K562 (cell line): ENCODE measurements around the gene COLQ. TPM values are rescaled to one million over a fixed set of nuclear protein-coding genes. Genes with fewer than 3 reads are reported as not detected.

Experiments
- ATAC-seq: fragments of 200-7000 bp; cut with Tn5 transposase; 3 replicates; pipeline ENCODE4 v1.9.1; 2020; ENCODE audit warnings: moderate library complexity
- BruUV-seq: library from RNA; stranded (reverse); fragments of 400-500 nt; replicated peaks from 2 replicates; lab custom pipeline; 2021; lab: Mats Ljungman, UMichigan
- CTCF ChIA-PET: fragments of 300-600 bp; formaldehyde crosslinking; extraction: SDS; loops from one replicate; lab custom pipeline; 2021; ENCODE audit warnings: low intra/inter-chr PET ratio; lab: Yijun Ruan, JAX
- POLR2A ChIA-PET: fragments of 300-600, 350-650 bp; sonication (Branson Sonifier 250); formaldehyde crosslinking; extraction: SDS; loops from one replicate; lab custom pipeline; 2021; ENCODE audit warnings: antibody characterized with exemption, inconsistent platforms; lab: Yijun Ruan, JAX
- DNase-seq, 4 experiments: peaks; one replicate each; pipeline versions ENCODE4 v3.0.0 to v3.0.0-alpha.2; 2011 to 2018; ENCODE audit warnings: low spot score in 3 of 4, mixed read lengths in 3 of 4; ENCODE audit errors: extremely low read depth in 1 of 4
- FAIRE-seq: peaks from 2 replicates; lab custom pipeline; 2011; peaks lifted over from hg19 to GRCh38; lab: Jason Lieb, UNC
- H2AFZ ChIP-seq: 2 replicates; pipeline ENCODE4 v1.6.0; 2011; ENCODE audit warnings: low read depth, low read length, control low read depth, inconsistent platforms
- H3K27ac ChIP-seq: fragments of 200-600 bp; 3 replicates; pipeline ENCODE4 v1.8.0; 2011; ENCODE audit warnings: low read depth, mild to moderate bottlenecking, control low read depth, inconsistent platforms, low read length, moderate library complexity, mixed read lengths; ENCODE audit errors: extremely low read depth
- H3K27me3 ChIP-seq, 2 experiments: fragments of 300-600 bp in 1 of 2; 2 replicates in 1 of 2; 3 replicates in 1 of 2; pipeline versions ENCODE4 v1.6.0 to v1.8.0; 2011; ENCODE audit warnings: inconsistent platforms in 2 of 2, low read length in 2 of 2, mild to moderate bottlenecking in 1 of 2, mixed read lengths in 1 of 2, moderate library complexity in 1 of 2; ENCODE audit not compliant: control insufficient read depth in 2 of 2, insufficient read depth in 2 of 2
- H3K36me3 ChIP-seq: fragments of 300-600 bp; 3 replicates; pipeline ENCODE4 v1.8.0; 2011; ENCODE audit warnings: mild to moderate bottlenecking, low read length, inconsistent platforms; ENCODE audit not compliant: control insufficient read depth, insufficient read depth
- H3K4me1 ChIP-seq, 2 experiments: fragments of 200-600 bp in 1 of 2; replicated peaks in 1 of 2; 2 replicates in 1 of 2; 3 replicates in 1 of 2; pipeline versions ENCODE4 v1.5.1 to v1.8.0; 2011; ENCODE audit warnings: inconsistent platforms in 2 of 2, low read length in 2 of 2, mild to moderate bottlenecking in 1 of 2, mixed read lengths in 1 of 2, moderate library complexity in 1 of 2; ENCODE audit not compliant: control insufficient read depth in 2 of 2, insufficient read depth in 2 of 2
- H3K4me2 ChIP-seq: 2 replicates; pipeline ENCODE4 v1.6.1; 2011; ENCODE audit warnings: low read length, control low read depth, inconsistent platforms, mixed read lengths; ENCODE audit not compliant: insufficient read depth
- H3K4me3 ChIP-seq: fragments of 200-600 bp; sonication (generic), shearing (Covaris generic); 2 replicates; pipeline ENCODE4 v1.5.1; 2016; ENCODE audit warnings: control low read depth, inconsistent platforms
- H3K79me2 ChIP-seq: fragments of 200-600 bp; 3 replicates; pipeline ENCODE4 v1.8.0; 2011; ENCODE audit warnings: low read length, inconsistent platforms; ENCODE audit not compliant: control insufficient read depth, insufficient read depth
- H3K9ac ChIP-seq, 2 experiments: 2 replicates each; pipeline versions ENCODE4 v1.6.0 to v1.6.1; 2011; ENCODE audit warnings: low read depth in 2 of 2, low read length in 2 of 2, control low read depth in 1 of 2, inconsistent platforms in 1 of 2, mild to moderate bottlenecking in 1 of 2, mixed read lengths in 1 of 2; ENCODE audit not compliant: insufficient read depth in 1 of 2
- H3K9me1 ChIP-seq: one replicate; pipeline ENCODE4 v1.6.0; 2011; ENCODE audit warnings: inconsistent platforms, mild to moderate bottlenecking, low read length, moderate library complexity; ENCODE audit not compliant: control insufficient read depth, insufficient read depth
- H3K9me3 ChIP-seq: replicated peaks from 2 replicates; pipeline ENCODE4 v1.5.1; 2011; ENCODE audit warnings: low read depth, low read length, inconsistent platforms; ENCODE audit not compliant: control insufficient read depth, insufficient read depth
- H4K20me1 ChIP-seq: replicated peaks from 2 replicates; pipeline ENCODE4 v1.6.1; 2011; ENCODE audit warnings: low read length, inconsistent platforms, mixed read lengths; ENCODE audit not compliant: control insufficient read depth, insufficient read depth
- ETV1 ChIP-seq: fragments of 450-650 bp; conservative IDR thresholded peaks from 2 replicates; pipeline ENCODE4 v1.6.1; 2016; ENCODE audit warnings: missing genetic modification characterization, control low read depth, low read depth, missing compliant biosample characterization
- HDAC2 ChIP-seq: fragments of 450-650 bp; IDR thresholded peaks from 2 replicates; pipeline ENCODE4 v1.6.1; 2016; ENCODE audit warnings: mild to moderate bottlenecking
- KDM2B ChIP-seq: fragments of 250-450 bp; sonication (Bioruptor Pico); IDR thresholded peaks from 2 replicates; pipeline ENCODE4 v1.8.0; 2021; ENCODE audit warnings: mild to moderate bottlenecking, moderate library complexity
- MYBL2 ChIP-seq, 2 experiments: fragments of 450-650 bp in 1 of 2; sonication (generic) in 1 of 2; formaldehyde crosslinking in 1 of 2; IDR thresholded peaks; 2 replicates each; pipeline versions ENCODE4 v1.6.1 to v1.8.1; 2017 to 2022; ENCODE audit warnings: borderline replicate concordance in 1 of 2, inconsistent platforms in 1 of 2, low read depth in 1 of 2, mild to moderate bottlenecking in 1 of 2, missing genetic modification reagents in 1 of 2, moderate library complexity in 1 of 2
- PHB2 ChIP-seq: fragments of 450-650 bp; IDR thresholded peaks from 2 replicates; pipeline ENCODE4 v1.6.1; 2017; ENCODE audit warnings: low read depth
- PURB ChIP-seq: sonication (generic); formaldehyde crosslinking; IDR thresholded peaks from 2 replicates; pipeline ENCODE4 v1.9.0; 2021; ENCODE audit warnings: low read depth, mild to moderate bottlenecking, missing genetic modification reagents
- RCOR1 ChIP-seq, 2 experiments: IDR thresholded peaks; 2 replicates each; pipeline ENCODE4 v1.6.1; 2012; ENCODE audit warnings: low read depth in 2 of 2, low read length in 2 of 2, borderline replicate concordance in 1 of 2, improper control_type of control experiment in 1 of 2
- SRSF7 ChIP-seq: fragments of 200-400 bp; formaldehyde crosslinking; optimal IDR thresholded peaks from 2 replicates; pipeline ENCODE3; 2017; ENCODE audit warnings: mild to moderate bottlenecking, low read depth, low read length
- TBP ChIP-seq: optimal IDR thresholded peaks from 2 replicates; pipeline ENCODE3; 2011; ENCODE audit warnings: low read depth, low read length, improper control_type of control experiment
- TRIM24 ChIP-seq, 2 experiments: fragments of 450-650 bp; IDR thresholded peaks; 2 replicates each; pipeline ENCODE4 v1.6.1; 2016
- USF2 ChIP-seq: sonication (generic); formaldehyde crosslinking; IDR thresholded peaks from 2 replicates; pipeline ENCODE4 v1.5.0; 2020; ENCODE audit warnings: missing genetic modification reagents
- YBX1 ChIP-seq: fragments of 450-650 bp; IDR thresholded peaks from 2 replicates; pipeline ENCODE4 v1.7.1; 2016; ENCODE audit warnings: mild to moderate bottlenecking
- ZKSCAN3 ChIP-seq: fragments of 250-450 bp; sonication (Bioruptor Pico); IDR thresholded peaks from 2 replicates; pipeline ENCODE4 v1.4.0; 2020
- ZNF140 ChIP-seq: fragments of 250-450 bp; sonication (Bioruptor Pico); IDR thresholded peaks from 2 replicates; pipeline ENCODE4 v1.8.0; 2021; ENCODE audit warnings: moderate library complexity, mild to moderate bottlenecking, inconsistent platforms
- WGBS: fragments of 100-300 bp; shearing (Covaris generic); methylation state at CpG from one replicate; pipeline ENCODE4 v1.1.6; 2016; ENCODE audit warnings: low coverage, mixed read lengths; ENCODE audit not compliant: insufficient coverage; ENCODE audit errors: missing lambda C conversion rate; 5-methylcytosine and 5-hydroxymethylcytosine counted together
- in situ Hi-C: fragments of 300-500 bp; cut with MboI; formaldehyde crosslinking; loops from 4 replicates; pipeline ENCODE4 v1.15.0; 2018; ENCODE audit warnings: inconsistent platforms, mixed read lengths
- intact Hi-C: fragments of 100-400 bp; cut with micrococcal nuclease; formaldehyde crosslinking; loops from 2 replicates; pipeline ENCODE4 v1.14.2; 2022
- polyA plus RNA-seq, 8 experiments: library from polyadenylated mRNA; depleted of rRNA in 4 of 8; stranded (reverse) in 5 of 8; unstranded in 3 of 8; fragments of >200 nt; fragmentation: Nextera tagmentation in 2 of 8; fragmentation: Illumina TruSeq in 1 of 8; extraction: Ambion mirVana in 2 of 8; extraction: Trizol in 1 of 8; gene quantifications; 2 replicates each; pipeline versions ENCODE4 v1.2.1 to v1.2.3, GENCODE V29; 2011 to 2014; ENCODE audit warnings: inconsistent platforms in 1 of 8, missing spikeins in 1 of 8
- total RNA-seq, 7 experiments: library from RNA; depleted of rRNA in 6 of 7; stranded (reverse); fragments of >200 nt in 6 of 7; fragmentation: Illumina TruSeq in 2 of 7; extraction: Trizol in 2 of 7; gene quantifications; 2 replicates each; pipeline versions ENCODE4 v1.2.1 to v1.2.3, GENCODE V29; 2011 to 2021; ENCODE audit warnings: low replicate concordance in 1 of 7
- TF ChIP-seq, protein P1 (sequence below): fragments of 250-450 bp; sonication (Bioruptor Pico); IDR thresholded peaks from 2 replicates; pipeline ENCODE4 v1.8.0; 2022; ENCODE audit warnings: moderate library complexity, mild to moderate bottlenecking, inconsistent platforms
- TF ChIP-seq, protein P2 (sequence below): fragments of 150-350 bp; IDR thresholded peaks from 2 replicates; pipeline ENCODE4 v1.6.1; 2014; ENCODE audit warnings: low read depth, mild to moderate bottlenecking, low read length, borderline replicate concordance
- TF ChIP-seq, protein P3 (sequence below): fragments of 450-650 bp; IDR thresholded peaks from 2 replicates; pipeline ENCODE4 v1.6.1; 2018; ENCODE audit warnings: mild to moderate bottlenecking, low read depth; ENCODE audit not compliant: partially characterized antibody

COLQ gene
- total and polyA plus RNA-seq, 9 of the 15 experiments (the other 6 are each of a cell fraction or from before 2014, with no cell fraction given): 0.04 to 0.36 (median 0.27) TPM; not detected in 4

- intact Hi-C loops (no loop called here), in situ Hi-C loops (no loop called here)
- no peaks in the 10 kb centered on the region for H3K9me1 ChIP-seq
- ATAC-seq (no peak), FAIRE-seq (no peak), DNase-seq (no peak)
- H3K4me1 ChIP-seq: no peaks in the 10 kb centered on the region
- no peak overlapping the region for H3K4me3 ChIP-seq
- no peak overlapping the region for H2AFZ ChIP-seq
- no peak overlapping the region for H3K9ac ChIP-seq
- H3K27me3 ChIP-seq: peaks cover 23 to 31% of the 10 kb centered on the region in 2 experiments
- ChIA-PET CTCF (no interaction called here), POLR2A (no interaction called here)
- WGBS: 11% methylated on average over 5 of the region's 5 CpGs
- H3K9me3 ChIP-seq: no peaks in the 10 kb centered on the region
- no peak overlapping the region for H3K4me2 ChIP-seq
- H4K20me1 ChIP-seq: no peaks in the 10 kb centered on the region
- H3K36me3 ChIP-seq: no peaks in the 10 kb centered on the region
- no peak overlapping the region for H3K27ac ChIP-seq
- no TSS peak for BruUV-seq
- no peaks in the 10 kb centered on the region for H3K79me2 ChIP-seq
- TF ChIP-seq PHB2: no peak
- TF ChIP-seq YBX1: no peak
- TF ChIP-seq RCOR1 (IDR thresholded peaks at IDR 0.05; ENCODE audit: borderline replicate concordance in 1 of 2, low read depth in 2 of 2, low read length in 2 of 2): no peak
- no peak for TF ChIP-seq MYBL2 (IDR thresholded peaks at IDR 0.05; ENCODE audit: low read depth)
- no peak for TF ChIP-seq MYBL2 (CRISPR knock-in tag; IDR thresholded peaks at IDR 0.05; ENCODE audit: borderline replicate concordance)
- TF ChIP-seq KDM2B (CRISPR knock-in tag): no peak
- TF ChIP-seq HDAC2: no peak
- no peak for TF ChIP-seq SRSF7
- no peak for TF ChIP-seq TRIM24 (IDR thresholded peaks at IDR 0.05)
- TF ChIP-seq, protein P1, sequence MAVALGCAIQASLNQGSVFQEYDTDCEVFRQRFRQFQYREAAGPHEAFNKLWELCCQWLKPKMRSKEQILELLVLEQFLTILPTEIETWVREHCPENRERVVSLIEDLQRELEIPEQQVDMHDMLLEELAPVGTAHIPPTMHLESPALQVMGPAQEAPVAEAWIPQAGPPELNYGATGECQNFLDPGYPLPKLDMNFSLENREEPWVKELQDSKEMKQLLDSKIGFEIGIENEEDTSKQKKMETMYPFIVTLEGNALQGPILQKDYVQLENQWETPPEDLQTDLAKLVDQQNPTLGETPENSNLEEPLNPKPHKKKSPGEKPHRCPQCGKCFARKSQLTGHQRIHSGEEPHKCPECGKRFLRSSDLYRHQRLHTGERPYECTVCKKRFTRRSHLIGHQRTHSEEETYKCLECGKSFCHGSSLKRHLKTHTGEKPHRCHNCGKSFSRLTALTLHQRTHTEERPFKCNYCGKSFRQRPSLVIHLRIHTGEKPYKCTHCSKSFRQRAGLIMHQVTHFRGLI (CRISPR knock-in tag): no peak
- no peak for TF ChIP-seq TBP
- TF ChIP-seq ZNF140: no peak
- TF ChIP-seq, protein P2, sequence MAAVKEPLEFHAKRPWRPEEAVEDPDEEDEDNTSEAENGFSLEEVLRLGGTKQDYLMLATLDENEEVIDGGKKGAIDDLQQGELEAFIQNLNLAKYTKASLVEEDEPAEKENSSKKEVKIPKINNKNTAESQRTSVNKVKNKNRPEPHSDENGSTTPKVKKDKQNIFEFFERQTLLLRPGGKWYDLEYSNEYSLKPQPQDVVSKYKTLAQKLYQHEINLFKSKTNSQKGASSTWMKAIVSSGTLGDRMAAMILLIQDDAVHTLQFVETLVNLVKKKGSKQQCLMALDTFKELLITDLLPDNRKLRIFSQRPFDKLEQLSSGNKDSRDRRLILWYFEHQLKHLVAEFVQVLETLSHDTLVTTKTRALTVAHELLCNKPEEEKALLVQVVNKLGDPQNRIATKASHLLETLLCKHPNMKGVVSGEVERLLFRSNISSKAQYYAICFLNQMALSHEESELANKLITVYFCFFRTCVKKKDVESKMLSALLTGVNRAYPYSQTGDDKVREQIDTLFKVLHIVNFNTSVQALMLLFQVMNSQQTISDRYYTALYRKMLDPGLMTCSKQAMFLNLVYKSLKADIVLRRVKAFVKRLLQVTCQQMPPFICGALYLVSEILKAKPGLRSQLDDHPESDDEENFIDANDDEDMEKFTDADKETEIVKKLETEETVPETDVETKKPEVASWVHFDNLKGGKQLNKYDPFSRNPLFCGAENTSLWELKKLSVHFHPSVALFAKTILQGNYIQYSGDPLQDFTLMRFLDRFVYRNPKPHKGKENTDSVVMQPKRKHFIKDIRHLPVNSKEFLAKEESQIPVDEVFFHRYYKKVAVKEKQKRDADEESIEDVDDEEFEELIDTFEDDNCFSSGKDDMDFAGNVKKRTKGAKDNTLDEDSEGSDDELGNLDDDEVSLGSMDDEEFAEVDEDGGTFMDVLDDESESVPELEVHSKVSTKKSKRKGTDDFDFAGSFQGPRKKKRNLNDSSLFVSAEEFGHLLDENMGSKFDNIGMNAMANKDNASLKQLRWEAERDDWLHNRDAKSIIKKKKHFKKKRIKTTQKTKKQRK: no peak
- TF ChIP-seq, protein P3, sequence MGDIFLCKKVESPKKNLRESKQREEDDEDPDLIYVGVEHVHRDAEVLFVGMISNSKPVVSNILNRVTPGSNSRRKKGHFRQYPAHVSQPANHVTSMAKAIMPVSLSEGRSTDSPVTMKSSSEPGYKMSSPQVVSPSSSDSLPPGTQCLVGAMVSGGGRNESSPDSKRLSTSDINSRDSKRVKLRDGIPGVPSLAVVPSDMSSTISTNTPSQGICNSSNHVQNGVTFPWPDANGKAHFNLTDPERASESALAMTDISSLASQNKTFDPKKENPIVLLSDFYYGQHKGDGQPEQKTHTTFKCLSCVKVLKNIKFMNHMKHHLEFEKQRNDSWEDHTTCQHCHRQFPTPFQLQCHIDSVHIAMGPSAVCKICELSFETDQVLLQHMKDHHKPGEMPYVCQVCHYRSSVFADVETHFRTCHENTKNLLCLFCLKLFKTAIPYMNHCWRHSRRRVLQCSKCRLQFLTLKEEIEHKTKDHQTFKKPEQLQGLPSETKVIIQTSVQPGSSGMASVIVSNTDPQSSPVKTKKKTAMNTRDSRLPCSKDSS: no peak
- TF ChIP-seq ETV1 (tag): no peak
- no peak for TF ChIP-seq PURB (CRISPR knock-in tag)
- no peak for TF ChIP-seq USF2 (CRISPR knock-in tag)
- no peak for TF ChIP-seq ZKSCAN3 (CRISPR knock-in tag)
These were observed 59.1 kb downstream of the COLQ start for GRCh38 chr3:15462451-15462850.
